Measurements from ENCODE around the gene F2RL2.
"Not testable (repeated sequence)": the region's sequence is repeated elsewhere in the genome, so short reads cannot be mapped to it uniquely, and the experiment has no call there.

F2RL2 gene

DNA sequence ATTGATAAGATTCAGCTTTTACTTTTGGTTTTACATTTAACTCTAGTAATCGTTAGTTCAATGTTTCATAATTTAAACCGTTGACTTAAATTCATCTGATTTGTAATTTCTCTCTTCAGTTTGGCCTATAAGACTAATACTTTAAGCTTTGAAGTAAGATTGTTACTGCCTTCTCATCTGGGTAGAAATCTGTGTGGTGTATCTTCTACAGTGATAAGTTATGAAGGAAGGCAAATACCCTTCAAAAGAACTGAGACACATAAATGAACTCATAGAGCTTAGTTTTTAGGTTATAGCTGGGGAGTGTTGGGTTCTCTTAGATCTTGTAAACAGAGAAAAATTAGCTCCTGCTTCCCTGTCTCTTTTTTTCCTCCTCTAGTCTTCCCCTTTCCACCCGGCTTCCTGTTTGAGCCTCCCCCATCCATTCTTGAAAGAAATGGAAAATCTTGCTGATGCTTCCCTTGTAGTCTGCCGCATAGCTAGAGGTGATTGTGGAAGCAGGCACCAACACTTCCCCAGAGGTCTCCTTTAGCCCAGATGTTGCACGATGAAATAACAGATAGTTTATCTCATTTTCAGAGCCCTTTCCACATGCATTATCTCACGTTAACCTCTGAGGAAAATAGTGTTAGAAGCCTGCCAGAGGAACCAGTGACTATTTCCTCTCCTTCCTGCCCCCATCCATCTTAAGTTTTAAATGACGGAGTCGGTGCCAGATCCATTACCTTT lies 2.0 kb upstream of the F2RL2 start:
- no peak for DNase-seq (ENCODE audit: low read depth)

DNA sequence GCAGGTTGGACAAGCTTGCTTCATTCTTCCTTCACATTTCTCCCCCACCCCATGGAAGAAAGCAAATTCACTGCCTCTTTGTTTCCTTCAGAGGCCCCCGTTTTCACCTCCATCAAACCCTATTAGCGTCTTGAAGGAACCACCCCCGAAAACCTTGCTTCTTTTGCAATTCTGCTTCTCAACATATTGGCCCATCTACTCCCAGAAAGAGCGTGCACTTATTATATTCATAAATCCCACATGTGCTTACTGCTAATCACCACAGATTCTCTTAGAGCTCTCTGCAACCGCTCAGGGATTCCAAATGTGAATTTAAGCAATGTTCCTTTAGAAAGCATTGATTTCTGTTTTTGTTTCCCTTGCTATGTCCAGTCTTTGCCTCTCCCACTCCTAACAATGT lies 1.1 kb downstream of the F2RL2 start:
- H3K4me3 ChIP-seq (ENCODE audit: low read depth, low read length): peak overlapping the region; percentile 41
- no peak for DNase-seq (ENCODE audit: low read depth)

More for the DNA sequence above, 2.0 kb upstream of the F2RL2 start:
- no peak overlapping the region for H3K4me3 ChIP-seq (ENCODE audit: low read depth, low read length)

GRCh38 chr5:76620166-76620565 lies 3.0 kb downstream of the F2RL2 start:
- DNase-seq (ENCODE audit: low read depth): no peak
- H3K4me3 ChIP-seq (ENCODE audit: low read depth, low read length): no peak overlapping the region

- peak; percentile 34 for DNase-seq (ENCODE audit: low read depth)
- no peak overlapping the region for H3K4me3 ChIP-seq (ENCODE audit: low read depth, low read length)
Measured at GRCh38 chr5:76617675-76618074, 5.5 kb downstream of the F2RL2 start.

DNA sequence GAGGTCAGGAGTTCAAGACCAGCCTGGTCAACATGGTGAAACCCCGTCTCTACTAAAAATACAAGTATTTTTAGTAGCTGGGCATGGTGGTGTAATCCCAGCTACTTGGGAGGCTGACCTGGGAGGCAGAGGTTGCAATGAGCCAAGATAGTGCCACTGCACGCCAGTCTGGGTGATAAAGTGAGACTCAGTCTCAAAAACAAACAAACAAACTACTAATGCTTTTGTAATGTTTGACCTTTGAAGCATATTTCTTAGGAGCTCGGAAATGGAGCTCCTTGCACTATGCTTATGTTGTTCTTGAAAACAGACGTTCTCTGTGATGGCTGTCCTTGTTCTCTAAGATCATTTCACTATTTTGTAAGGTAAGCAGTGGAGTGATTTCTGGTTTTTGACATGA lies 6.0 kb downstream of the F2RL2 start:
- DNase-seq (ENCODE audit: low read depth): no peak
- H3K4me3 ChIP-seq (ENCODE audit: low read depth, low read length): no peak overlapping the region

- DNase-seq (ENCODE audit: low read depth): no peak
- H3K4me3 ChIP-seq (ENCODE audit: low read depth, low read length): no peak overlapping the region
Measured at GRCh38 chr5:76616206-76616605, 7.0 kb downstream of the F2RL2 start.

GRCh38 chr5:76615759-76616158 lies 7.4 kb downstream of the F2RL2 start:
- no peak overlapping the region for H3K4me3 ChIP-seq (ENCODE audit: low read depth, low read length)
- DNase-seq (ENCODE audit: low read depth): no peak

- no peak for DNase-seq (ENCODE audit: low read depth)
Measured at GRCh38 chr5:76612942-76613341, 10.3 kb downstream of the F2RL2 start.

GRCh38 chr5:76610196-76610595 lies 13.0 kb downstream of the F2RL2 start:
- no peak for DNase-seq (ENCODE audit: low read depth)
- no peak overlapping the region for H3K4me3 ChIP-seq (ENCODE audit: low read depth, low read length)

More at GRCh38 chr5:76612942-76613341, 10.3 kb downstream of the F2RL2 start:
- no peak overlapping the region for H3K4me3 ChIP-seq (ENCODE audit: low read depth, low read length)

DNA sequence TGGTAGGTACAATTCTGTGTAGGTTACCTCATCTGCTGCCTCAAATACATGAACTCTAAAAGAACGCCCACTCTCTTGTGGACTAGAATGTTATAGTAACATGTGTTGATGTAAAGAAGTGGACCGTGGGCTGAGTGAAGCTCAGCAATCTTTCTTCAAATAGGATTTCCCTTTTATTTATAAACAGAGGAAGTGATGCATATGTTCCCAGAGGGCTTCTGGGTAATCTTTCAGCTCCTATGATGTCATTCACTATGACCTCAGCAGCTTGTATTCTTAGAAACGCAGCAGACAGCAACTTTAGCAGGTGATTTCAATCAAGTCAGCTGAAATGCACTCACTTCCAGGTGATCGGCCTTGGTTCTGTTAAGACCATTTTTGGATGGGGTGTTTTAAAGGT lies 14.4 kb downstream of the F2RL2 start:
- H3K4me3 ChIP-seq (ENCODE audit: low read depth, low read length): no peak overlapping the region
- DNase-seq (ENCODE audit: low read depth): peak; percentile 63

DNA sequence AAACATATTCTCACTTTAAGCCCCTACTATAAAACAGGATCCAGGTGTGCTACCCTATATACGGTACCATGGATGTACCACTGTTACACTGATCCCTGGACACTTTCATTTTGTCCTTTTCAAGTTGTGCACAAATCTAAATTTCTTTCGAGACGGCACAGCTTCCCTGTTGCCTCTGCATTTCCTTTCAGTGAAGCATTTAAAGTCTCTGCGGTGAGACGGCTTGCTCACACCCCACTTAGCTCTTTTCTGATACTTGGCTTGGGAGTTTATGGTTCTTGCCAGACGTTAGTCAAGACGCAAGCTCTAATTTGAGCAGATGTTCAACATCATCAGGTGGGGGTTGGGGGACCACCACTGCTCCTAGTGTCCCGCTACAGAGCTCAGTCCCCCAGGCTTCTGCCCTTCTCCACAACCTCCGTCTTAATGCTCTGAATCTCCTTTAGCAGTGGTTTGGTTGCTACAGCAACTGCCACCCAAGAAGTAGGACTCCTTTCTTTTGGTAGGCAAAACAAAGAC lies 15.8 kb downstream of the F2RL2 start:
- DNase-seq (ENCODE audit: low read depth): no peak
- H3K4me3 ChIP-seq (ENCODE audit: low read depth, low read length): no peak overlapping the region

- H3K4me3 ChIP-seq (ENCODE audit: low read depth, low read length): no peak overlapping the region
- no peak for DNase-seq (ENCODE audit: low read depth)
Measured at GRCh38 chr5:76606701-76607100, 16.5 kb downstream of the F2RL2 start.

- DNase-seq (ENCODE audit: low read depth): peak; percentile 54
- no peak overlapping the region for H3K4me3 ChIP-seq (ENCODE audit: low read depth, low read length)
Measured at GRCh38 chr5:76604838-76605237, 18.4 kb downstream of the F2RL2 start.

DNA sequence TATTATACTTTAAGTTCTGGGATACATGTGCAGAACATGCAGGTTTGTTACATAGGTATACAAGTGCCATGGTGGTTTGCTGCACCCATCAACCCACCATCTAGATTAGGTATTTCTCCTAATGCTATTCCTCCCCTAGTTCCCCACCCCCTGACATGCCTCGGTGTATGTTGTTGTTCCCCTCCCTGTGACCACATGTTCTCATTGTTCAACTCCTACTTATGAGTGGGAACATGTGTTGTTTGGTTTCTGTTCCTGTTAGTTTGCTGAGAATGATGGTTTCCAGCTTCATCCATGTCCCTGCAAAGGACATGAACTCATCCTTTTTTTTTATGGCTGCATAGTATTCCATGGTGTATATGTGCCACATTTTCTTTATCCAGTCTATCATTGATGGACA lies 19.2 kb downstream of the F2RL2 start:
- not testable (repeated sequence) for H3K4me3 ChIP-seq (ENCODE audit: low read depth, low read length); DNase-seq (ENCODE audit: low read depth)

- no peak for DNase-seq (ENCODE audit: low read depth)
- H3K4me3 ChIP-seq (ENCODE audit: low read depth, low read length): no peak overlapping the region
Measured at GRCh38 chr5:76602094-76602726, 21.0 kb downstream of the F2RL2 start.

DNA sequence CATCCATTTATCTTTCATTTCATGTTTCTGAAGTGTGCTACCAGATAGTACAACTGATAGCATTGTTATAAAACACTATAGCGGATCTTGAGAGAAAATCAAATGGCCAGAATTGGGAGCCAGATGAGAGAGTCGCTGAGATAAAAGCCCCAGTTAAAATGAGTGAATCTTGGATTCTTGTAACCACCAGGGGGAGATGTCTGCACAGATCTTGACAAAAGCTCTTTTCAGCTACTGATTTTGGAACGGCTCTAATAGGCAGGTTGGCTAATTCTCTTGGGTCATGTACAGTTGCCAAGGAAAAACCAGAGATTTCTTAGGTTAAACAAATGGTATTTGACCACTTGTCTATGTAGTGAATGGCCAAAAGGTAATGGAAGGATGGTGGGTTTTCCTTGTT lies 21.7 kb downstream of the F2RL2 start:
- DNase-seq (ENCODE audit: low read depth): peak; percentile 36

DNA sequence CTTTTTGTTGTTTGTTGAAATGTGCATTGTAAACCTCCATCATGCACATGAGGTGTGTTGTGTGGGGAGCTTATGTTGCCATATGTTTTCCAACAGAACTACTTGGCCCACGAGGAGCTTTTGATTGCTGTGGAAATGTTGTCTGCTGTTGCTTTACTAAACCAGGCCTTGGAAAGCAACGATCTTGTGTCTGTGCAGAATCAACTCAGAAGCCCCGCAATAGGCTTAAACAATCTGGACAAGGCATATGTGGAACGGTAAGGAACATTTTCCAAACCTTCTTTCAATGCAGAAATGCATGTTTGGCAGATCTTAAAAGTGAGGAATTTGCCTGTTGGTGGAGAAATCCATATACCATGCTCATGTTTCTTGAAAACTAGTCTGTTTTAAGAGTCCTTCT lies 22.5 kb downstream of the F2RL2 start:
- no peak overlapping the region for H3K4me3 ChIP-seq (ENCODE audit: low read depth, low read length)
- DNase-seq (ENCODE audit: low read depth): no peak

More for the DNA sequence above, 21.7 kb downstream of the F2RL2 start:
- H3K4me3 ChIP-seq (ENCODE audit: low read depth, low read length): no peak overlapping the region

- DNase-seq (ENCODE audit: low read depth): no peak
- no peak overlapping the region for H3K4me3 ChIP-seq (ENCODE audit: low read depth, low read length)
Measured at GRCh38 chr5:76598531-76598930, 24.7 kb downstream of the F2RL2 start.

DNA sequence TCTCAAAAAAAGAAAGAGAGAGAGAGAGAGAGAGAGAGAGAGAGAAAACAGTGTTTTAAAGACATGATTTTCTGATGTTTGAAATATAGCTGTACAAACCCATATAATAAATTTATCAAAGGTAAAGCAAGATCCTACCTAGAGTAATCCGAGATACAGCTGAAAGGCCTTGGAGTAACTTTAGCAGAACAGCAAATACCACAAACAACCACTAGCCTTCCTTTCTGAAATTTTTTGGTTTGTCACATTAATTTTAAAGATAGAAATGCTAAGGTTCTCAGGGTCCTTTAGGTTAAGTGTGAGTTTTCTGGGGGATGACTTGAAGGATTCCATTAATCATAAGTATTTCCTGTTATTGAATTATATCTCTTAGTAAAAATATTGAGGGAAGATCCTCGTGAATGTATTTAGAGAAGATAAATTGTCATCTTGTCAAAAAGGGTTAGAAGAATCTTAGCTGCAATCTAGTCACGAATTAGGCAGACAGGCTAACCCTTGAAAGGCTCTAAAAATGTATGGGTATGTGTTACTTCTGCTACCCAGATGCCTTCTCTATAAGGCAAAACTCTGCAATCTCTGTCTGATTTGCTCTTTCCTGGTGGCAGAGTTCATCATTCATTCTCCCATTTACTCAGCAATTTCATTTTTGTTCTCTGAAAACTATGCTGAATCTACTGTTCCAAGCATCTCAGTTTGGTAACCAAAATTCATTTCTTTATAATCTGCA lies 27.3 kb downstream of the F2RL2 start:
- no peak for DNase-seq (ENCODE audit: low read depth)

DNA sequence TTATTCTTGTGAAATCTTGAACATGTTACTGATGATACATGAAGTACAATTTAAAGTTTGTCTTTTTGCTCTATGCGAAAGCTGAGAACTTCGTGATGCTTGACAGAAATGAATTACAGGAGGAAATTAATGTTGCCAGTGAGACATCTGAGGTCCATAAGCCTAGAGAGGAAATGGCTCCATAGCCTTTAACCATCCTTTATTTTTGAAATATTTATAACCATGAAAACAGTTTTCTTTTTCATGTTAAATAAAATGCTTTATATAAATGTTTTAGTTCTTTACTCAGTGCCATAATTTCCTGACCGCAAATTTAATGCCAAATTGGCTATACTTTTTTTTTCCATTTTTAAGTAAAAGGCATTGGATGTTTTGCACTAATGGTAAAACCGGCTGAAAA lies 29.1 kb downstream of the F2RL2 start:
- DNase-seq (ENCODE audit: low read depth): no peak
- no peak overlapping the region for H3K4me3 ChIP-seq (ENCODE audit: low read depth, low read length)

More for the DNA sequence above, 27.3 kb downstream of the F2RL2 start:
- no peak overlapping the region for H3K4me3 ChIP-seq (ENCODE audit: low read depth, low read length)
